ENCODE measurements around the gene IL17REL. TPM values are rescaled to one million over a fixed set of nuclear protein-coding genes. Genes with fewer than 3 reads are reported as not detected.

Gene IL17REL
- total RNA-seq, 4 donors from 2014 or later = not detected

GRCh38 chr22:50034126-50035081 is 21.8 kb upstream of the IL17REL start:
- TF ChIP-seq CTCF (IDR thresholded peaks at IDR 0.05 in 4 of 5, conservative IDR thresholded peaks at IDR 0.05 in 1 of 5) = no peak
- TF ChIP-seq POLR2A (IDR thresholded peaks at IDR 0.05) = no peak
- no peaks in the 10 kb centered on the region for H3K36me3 ChIP-seq
- intact Hi-C loops (cut with DNase I; ENCODE audit: low total_unique reads) = loop anchor here (5.0 kb wide), 1 partner anchor 42 kb away; no protein-coding TSS in a partner anchor
- H3K4me1 ChIP-seq = no peaks in the 10 kb centered on the region
- H3K4me3 ChIP-seq = no peak overlapping the region
- in situ Hi-C loops (cut with MboI; ENCODE audit: low sequenced_read_pairs in 4 of 4) = loop anchor here in 3 of 4 donors (5.0 to 25.0 kb wide), 2 partner anchors 102 to 272 kb away; no protein-coding TSS in a partner anchor
- H3K27me3 ChIP-seq = peaks cover 5 to 22% (median 14%) of the 10 kb centered on the region in 3 donors
- DNase-seq = no peak
- no peaks in the 10 kb centered on the region for H3K9me3 ChIP-seq
- H3K27ac ChIP-seq = no peak overlapping the region
- no peak for ATAC-seq

GRCh38 chr22:50032941-50033601 is 20.5 kb upstream of the IL17REL start:
- no peak for ATAC-seq
- Histone ChIP-seq H3K9me3 (no peaks in the 10 kb centered on the region), H3K27ac (no peak overlapping the region), H3K36me3 (no peaks in the 10 kb centered on the region), H3K27me3 (peaks cover 5 to 22% (median 17%) of the 10 kb centered on the region in 3 donors), H3K4me1 (no peaks in the 10 kb centered on the region), H3K4me3 (no peak overlapping the region)
- TF ChIP-seq POLR2A (IDR thresholded peaks at IDR 0.05) = no peak
- TF ChIP-seq CTCF (IDR thresholded peaks at IDR 0.05 in 4 of 5, conservative IDR thresholded peaks at IDR 0.05 in 1 of 5) = no peak
- DNase-seq = no peak
- intact Hi-C loops (cut with DNase I; ENCODE audit: low total_unique reads) = loop anchor here (5.0 kb wide), 1 partner anchor 41 kb away; no protein-coding TSS in a partner anchor
- in situ Hi-C loops (cut with MboI; ENCODE audit: low sequenced_read_pairs in 4 of 4) = loop anchor here in 3 of 4 donors (25.0 kb wide), 1 partner anchor 271 kb away; no protein-coding TSS in a partner anchor

- Histone ChIP-seq H3K36me3 (no peaks in the 10 kb centered on the region), H3K4me3 (no peak overlapping the region), H3K9me3 (no peaks in the 10 kb centered on the region), H3K27me3 (peaks cover 5 to 24% (median 22%) of the 10 kb centered on the region in 3 donors), H3K4me1 (no peaks in the 10 kb centered on the region), H3K27ac (no peak overlapping the region)
- in situ Hi-C loops (cut with MboI; ENCODE audit: low sequenced_read_pairs in 4 of 4) (loop anchor here in 3 of 4 donors (25.0 kb wide), 1 partner anchor 270 kb away; no protein-coding TSS in a partner anchor), intact Hi-C loops (cut with DNase I; ENCODE audit: low total_unique reads) (loop anchor here (5.0 kb wide), 1 partner anchor 40 kb away; no protein-coding TSS in a partner anchor)
- DNase-seq (no peak), ATAC-seq (no peak)
- TF ChIP-seq POLR2A (IDR thresholded peaks at IDR 0.05) (no peak), CTCF (IDR thresholded peaks at IDR 0.05 in 4 of 5, conservative IDR thresholded peaks at IDR 0.05 in 1 of 5) (no peak)
These were observed 19.7 kb upstream of the IL17REL start for GRCh38 chr22:50032109-50032871.
